Stimulated activated CD4-positive, alpha-beta T cell treated with anti-CD3 and anti-CD28 coated beads, Interleukin-15, amount 100 ng/mL, for 24 hours (primary cell): ENCODE results near the gene RABGGTA.
A peak's percentile ranks its signal among the peaks of the same experiment; 100 is the strongest.
"Not testable (repeated sequence)": the region's sequence is repeated elsewhere in the genome, so short reads cannot be mapped to it uniquely, and the experiment has no call there.

ENCODE experiments used
- DNase-seq: peaks from one replicate; pipeline ENCODE4 v3.0.0-alpha.2; 2020

RABGGTA gene

GRCh38 chr14:24238527-24239037 is 32.8 kb downstream of the RABGGTA start:
- DNase-seq: no peak

GRCh38 chr14:24238123-24238522 is 33.3 kb downstream of the RABGGTA start:
- DNase-seq: no peak

GRCh38 chr14:24237463-24237955 is 33.9 kb downstream of the RABGGTA start:
- DNase-seq: no peak

DNA sequence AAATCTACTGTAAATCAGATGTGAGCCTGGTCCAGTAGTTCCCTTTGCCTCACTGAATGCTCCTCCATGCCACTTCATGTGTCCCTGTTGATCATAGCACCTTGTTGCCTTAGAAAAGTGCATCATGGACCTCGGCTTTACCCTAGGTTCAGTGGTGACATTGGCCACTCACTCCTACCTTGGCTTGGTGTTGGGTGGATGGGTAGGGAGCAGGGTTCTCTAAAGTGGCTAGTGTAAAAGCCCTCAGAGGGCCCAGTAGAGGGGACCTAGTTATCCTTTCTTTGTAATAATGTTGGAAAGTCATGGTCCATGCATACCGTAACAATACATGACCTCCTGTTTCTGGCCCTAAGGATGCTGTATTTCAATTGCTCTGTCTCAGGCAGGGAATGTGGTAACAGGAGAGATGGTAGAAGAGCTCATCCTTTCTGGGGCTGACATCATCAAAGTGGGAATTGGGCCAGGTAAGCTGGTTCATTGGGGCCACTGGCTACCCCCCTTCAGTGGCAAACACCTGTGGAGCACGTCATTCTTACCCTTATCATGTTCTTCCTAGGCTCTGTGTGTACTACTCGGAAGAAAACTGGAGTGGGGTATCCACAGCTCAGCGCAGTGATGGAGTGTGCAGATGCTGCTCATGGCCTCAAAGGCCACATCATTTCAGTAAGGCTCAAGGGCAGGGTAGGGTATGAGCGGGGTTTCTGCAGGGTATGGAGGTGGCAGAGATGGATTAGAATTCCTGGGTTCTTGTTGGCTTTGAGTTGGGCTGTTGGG is 34.5 kb downstream of the RABGGTA start:
- no peak for DNase-seq

DNA sequence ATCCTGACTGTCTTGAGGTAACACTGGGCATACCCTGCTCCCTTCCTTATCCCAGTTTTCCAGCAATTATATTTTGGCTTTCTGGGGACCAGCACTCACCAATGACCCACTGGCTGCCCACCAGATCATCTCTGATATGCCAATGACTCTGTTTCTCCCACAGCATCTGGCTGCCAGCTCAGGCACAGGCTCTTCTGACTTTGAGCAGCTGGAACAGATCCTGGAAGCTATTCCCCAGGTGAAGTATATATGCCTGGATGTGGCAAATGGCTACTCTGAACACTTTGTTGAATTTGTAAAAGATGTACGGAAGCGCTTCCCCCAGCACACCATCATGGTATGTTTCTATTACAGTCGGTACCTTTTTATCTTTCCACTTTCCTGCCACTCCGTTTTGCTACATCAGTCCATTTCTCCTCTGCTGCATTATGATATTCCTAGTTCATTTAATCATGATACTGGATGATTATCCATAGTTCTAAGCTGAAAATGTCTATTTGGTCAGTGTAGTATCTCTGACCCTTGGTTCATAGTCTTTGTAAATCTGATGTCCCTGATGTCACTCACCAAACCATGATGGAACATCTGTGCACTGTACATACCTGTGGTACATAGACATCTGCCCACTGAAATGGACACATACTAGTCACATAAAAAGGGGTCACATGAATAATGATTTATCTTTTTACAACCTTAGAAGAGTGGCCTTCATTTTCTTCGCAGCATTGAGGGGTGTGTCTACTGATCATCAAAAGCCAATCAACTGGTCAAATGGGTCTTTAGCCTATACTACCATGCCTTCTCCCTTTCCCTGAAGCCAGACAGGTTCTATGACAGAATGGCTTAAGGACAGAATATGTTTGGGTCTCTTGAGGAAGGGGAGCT is 35.4 kb downstream of the RABGGTA start:
- DNase-seq: no peak

DNA sequence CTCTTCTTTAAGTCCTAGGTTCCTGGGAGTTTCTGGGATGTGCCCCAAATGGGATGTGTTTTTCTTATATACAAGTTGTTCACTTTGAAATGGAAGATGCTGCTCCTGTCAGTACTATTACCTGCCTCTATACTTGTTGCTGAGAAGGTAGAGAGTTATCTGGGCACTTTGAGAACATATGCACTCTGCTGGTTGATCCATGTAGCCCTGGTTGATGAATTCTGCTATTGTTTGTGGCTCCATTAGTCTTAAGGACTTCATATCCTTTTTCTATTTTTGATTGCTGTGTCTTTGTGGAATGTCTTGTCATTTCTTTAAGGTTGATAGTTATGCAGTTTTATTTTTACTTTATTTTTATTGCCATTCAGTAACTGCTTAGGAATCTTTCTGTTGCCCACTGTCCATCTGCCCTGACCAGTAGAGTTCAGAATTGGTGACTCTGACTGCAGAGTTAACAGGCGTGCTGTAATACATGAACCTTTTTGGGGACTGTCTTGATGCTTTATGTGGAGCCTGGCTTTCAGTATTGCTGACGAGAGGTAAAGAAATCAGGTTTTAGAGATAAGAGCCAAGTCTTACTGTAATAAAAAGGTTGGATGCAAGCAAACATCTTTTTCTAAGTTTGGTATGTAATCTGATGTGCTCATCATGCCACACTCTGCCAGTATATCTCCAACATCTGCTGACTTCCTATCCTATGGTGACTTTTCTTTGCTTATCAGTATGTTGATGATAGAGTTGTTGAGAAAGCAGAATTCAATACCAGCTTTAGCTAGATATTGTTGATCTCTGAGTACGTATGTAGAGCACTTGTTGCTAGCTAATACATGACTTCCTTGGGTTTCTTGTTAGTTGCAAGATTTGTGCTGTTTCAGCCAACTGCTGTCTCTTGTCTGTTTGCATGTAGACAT is 37.0 kb downstream of the RABGGTA start:
- DNase-seq: no peak

DNA sequence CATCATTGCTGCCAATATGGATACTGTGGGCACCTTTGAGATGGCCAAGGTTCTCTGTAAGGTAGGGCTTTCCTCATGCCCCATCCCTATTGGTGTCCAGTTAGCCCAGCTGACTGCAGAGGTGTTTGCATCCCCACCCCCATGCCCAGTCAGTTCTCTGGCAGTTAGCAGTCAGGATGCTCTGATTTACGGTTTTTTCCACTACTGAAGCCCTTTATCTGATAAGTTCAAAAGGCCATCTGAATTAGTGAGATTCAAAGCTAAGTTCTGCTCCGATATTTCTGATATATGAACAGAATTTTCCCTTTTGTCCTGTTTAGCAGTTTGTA is 37.9 kb downstream of the RABGGTA start:
- DNase-seq: peak; percentile 27

DNA sequence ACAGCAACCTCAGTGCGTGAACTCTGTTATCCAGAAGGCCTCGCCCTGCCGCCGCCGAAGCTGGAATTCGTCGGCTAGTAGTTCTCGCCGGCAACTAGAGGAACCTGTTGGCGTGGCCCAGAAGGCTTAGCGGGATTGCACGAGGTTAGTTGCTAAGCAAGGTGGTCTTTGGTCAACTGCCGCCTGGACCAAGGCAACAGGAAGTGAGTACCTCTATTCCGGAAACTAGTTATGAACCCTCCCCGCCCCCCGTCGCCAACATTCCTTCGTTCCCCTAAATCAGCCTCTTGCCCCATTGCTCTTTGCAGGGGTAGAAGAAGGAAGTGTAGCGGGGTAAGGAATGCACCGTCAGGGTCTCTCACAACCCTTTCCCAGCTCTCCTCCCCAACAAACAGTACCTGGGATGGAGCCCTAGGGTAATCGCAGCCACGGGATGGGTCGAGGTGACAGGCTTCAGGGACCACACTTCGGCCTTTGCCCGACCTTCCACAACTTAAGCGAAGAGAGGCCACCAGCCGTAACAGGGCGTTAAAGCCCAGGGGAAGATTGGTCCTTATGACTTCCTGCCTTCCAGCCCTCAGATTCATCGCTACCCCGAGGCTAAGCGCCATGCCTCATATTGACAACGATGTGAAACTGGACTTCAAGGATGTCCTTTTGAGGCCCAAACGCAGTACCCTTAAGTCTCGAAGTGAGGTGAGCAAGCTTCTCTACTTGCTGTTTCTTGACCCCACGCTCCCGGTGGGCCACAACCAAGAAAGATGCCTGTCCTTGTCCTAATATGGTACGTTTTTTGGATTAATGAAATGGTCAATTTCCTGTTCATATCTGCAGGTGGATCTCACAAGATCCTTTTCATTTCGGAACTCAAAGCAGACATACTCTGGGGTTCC is 38.5 kb downstream of the RABGGTA start, which contains the start of gene GMPR2:
Gene GMPR2 (plus strand): TSS at position 285 of the 893 bp plus-strand sequence. CDS start 325 bp downstream, at position 610.
- DNase-seq: no peak

DNA sequence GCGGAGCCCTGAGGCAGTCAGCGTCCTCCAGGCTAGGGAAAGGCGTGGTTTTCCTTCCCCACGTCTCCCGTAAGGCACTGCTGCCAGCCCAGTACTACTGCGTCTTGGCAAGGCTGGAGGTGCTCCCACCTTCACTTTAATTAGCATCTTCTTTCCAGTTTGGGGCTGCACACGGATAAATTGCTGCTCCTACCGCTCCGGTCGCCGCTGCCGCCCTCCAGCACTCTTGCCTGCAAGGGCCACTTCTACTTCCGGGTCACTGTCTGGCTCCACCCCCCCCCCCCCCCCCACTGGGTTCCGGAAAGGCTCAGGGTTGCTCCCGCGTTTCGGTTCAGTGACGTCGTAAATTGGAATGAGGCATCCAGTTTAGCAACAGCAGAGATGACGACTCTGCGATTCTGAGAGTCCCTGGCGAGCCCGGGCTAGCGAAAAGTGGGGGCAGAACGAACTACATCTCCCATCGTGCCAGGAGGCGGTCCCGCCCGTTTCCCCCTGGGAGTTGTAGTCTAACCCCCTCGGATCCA is 39.2 kb downstream of the RABGGTA start, which contains the start of gene NEDD8:
Gene NEDD8 (minus strand): TSS at position 247 of the 524 bp plus-strand sequence. CDS start 100 bp downstream, at position 147.
- DNase-seq: peak; percentile 95

- peak; percentile 33 for DNase-seq
These were observed 39.9 kb downstream of the RABGGTA start for GRCh38 chr14:24231263-24232120.

GRCh38 chr14:24228902-24229301 is 42.5 kb downstream of the RABGGTA start:
- DNase-seq: no peak

DNA sequence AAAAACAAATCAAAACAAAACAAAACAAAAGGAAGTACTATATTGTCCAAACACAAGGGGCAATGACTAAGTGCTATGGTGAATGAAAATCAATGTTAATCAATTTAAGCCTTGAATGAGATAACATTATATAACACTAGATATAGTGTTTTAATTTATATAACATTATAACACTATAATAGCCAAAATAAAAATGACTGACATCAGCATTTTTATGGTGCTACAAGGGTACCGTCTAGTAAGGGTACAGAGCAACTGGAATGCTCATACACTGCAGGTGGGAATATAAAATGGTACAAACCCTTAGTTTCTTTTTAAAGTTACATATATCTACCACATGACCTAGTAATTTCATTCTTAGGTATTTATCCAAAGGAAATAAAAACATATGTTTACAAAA is 44.9 kb downstream of the RABGGTA start:
- no peak for DNase-seq

- no peak for DNase-seq
These were observed 46.8 kb downstream of the RABGGTA start for GRCh38 chr14:24224618-24225071.

GRCh38 chr14:24222987-24223386 is 48.4 kb downstream of the RABGGTA start:
- DNase-seq: not testable (repeated sequence)

DNA sequence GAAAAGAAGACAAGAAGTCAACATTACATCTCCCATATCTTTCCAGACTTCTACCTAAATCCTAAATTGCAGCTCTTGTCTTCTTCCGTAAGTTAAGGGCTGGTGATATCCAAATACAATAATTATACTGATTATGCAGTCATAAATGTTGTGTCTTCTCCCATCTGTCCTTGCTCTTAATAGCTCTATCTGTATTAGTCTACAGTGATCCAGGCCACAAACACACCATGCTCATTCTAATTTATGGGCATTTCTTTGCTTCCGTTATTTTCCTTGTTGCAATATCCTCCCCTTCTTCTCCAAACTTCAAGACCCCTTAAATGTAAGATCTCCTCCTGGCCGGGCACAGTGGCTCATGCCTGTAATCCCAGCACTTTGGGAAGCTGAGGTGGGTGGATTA is 51.9 kb downstream of the RABGGTA start:
- no peak for DNase-seq

DNA sequence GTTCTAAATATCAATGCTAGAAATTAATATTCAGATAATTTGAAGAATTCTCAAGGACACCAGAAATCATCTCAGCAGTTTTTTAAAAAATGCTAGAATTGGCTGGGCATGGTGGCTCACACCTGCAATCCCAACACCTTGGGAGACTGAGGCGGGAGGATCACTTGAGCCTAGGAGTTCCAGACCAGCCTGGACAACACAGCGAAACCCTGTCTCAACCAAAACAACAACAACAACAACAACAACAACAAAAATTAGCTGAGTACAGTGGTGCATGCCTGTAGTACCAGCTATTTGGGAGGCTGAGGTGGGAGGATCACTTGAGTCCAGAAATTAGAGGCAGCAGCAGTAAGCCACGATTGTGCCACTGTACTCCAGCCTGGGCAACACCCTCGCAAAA is 52.3 kb downstream of the RABGGTA start:
- DNase-seq: no peak

- DNase-seq: not testable (repeated sequence)
These were observed 54.5 kb downstream of the RABGGTA start for GRCh38 chr14:24216876-24217275.

DNA sequence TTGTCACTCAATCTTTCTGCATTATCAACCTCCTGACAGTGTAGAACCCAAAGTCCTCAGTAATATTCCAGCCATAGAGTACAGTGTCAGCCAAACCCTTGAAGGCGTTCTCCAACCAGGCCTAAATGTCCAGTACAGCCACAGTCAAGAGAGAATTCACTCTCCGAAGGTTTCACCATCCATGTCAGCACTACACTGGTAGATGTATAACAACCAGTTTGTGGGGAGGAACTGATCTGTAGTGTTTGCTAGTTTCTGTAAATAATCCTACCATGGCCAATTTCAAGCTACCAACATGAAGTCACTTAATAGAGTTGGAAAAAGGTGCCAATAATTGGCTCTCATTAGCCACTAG is 55.1 kb downstream of the RABGGTA start:
- DNase-seq: no peak
